Neuronal stem cell (in vitro differentiated cells): ENCODE measurements around the gene SPNS2.

Experiments
- DNase-seq: peaks from one replicate; pipeline ENCODE4 v3.0.0-alpha.2; 2013; ENCODE audit warnings: low spot score
- H2AFZ ChIP-seq: one replicate; pipeline ENCODE4 v1.6.1; 2013; ENCODE audit warnings: mild to moderate bottlenecking, low read length, inconsistent platforms
- H2AK5ac ChIP-seq: 2 replicates; pipeline ENCODE4 v1.6.1; 2013; ENCODE audit warnings: low read depth, mild to moderate bottlenecking, inconsistent platforms, low read length, moderate library complexity, mixed read lengths
- H2BK120ac ChIP-seq: 2 replicates; pipeline ENCODE4 v1.6.1; 2013; ENCODE audit warnings: low read depth, mild to moderate bottlenecking, inconsistent platforms, low read length, moderate library complexity, mixed read lengths
- H2BK12ac ChIP-seq: one replicate; pipeline ENCODE4 v1.6.1; 2013; ENCODE audit warnings: low read length, inconsistent platforms
- H2BK15ac ChIP-seq: 2 replicates; pipeline ENCODE4 v1.6.1; 2013; ENCODE audit warnings: mild to moderate bottlenecking, low read length, inconsistent platforms, mixed read lengths
- H2BK5ac ChIP-seq: one replicate; pipeline ENCODE4 v1.6.1; 2013; ENCODE audit warnings: inconsistent platforms, mild to moderate bottlenecking, low read length, moderate library complexity
- H3K14ac ChIP-seq: one replicate; pipeline ENCODE4 v1.6.1; 2013; ENCODE audit warnings: low read length, inconsistent platforms
- H3K18ac ChIP-seq: 2 replicates; pipeline ENCODE4 v1.6.1; 2013; ENCODE audit warnings: low read length, inconsistent platforms
- H3K23ac ChIP-seq: 2 replicates; pipeline ENCODE4 v1.6.1; 2013; ENCODE audit warnings: low read depth, mild to moderate bottlenecking, mixed read lengths, low read length, inconsistent platforms; ENCODE audit not compliant: poor library complexity
- H3K27ac ChIP-seq: replicated peaks from 3 replicates; pipeline ENCODE4 v1.5.1; 2013; ENCODE audit warnings: low read length, inconsistent platforms
- H3K27me3 ChIP-seq, 3 experiments: 2 replicates each; pipeline ENCODE4 v1.6.1; 2013; ENCODE audit warnings: low read length in 3 of 3, mild to moderate bottlenecking in 2 of 3, inconsistent platforms in 1 of 3, low read depth in 1 of 3, mixed read lengths in 1 of 3, moderate library complexity in 1 of 3; ENCODE audit not compliant: control insufficient read depth in 3 of 3, insufficient read depth in 3 of 3
- H3K36me3 ChIP-seq, 2 donors: replicated peaks in 1 of 2; 2 replicates each; pipeline ENCODE4 v1.6.1; 2013; ENCODE audit warnings: low read length in 2 of 2; ENCODE audit not compliant: control insufficient read depth in 2 of 2, insufficient read depth in 2 of 2
- H3K4ac ChIP-seq: 2 replicates; pipeline ENCODE4 v1.6.1; 2013; ENCODE audit warnings: inconsistent platforms, mild to moderate bottlenecking, low read length, moderate library complexity
- H3K4me1 ChIP-seq, 2 donors: 1 replicate in 1 of 2; 2 replicates in 1 of 2; pipeline ENCODE4 v1.6.1; 2013; ENCODE audit warnings: low read length in 2 of 2, low read depth in 1 of 2; ENCODE audit not compliant: control insufficient read depth in 2 of 2, insufficient read depth in 1 of 2
- H3K4me2 ChIP-seq: one replicate; pipeline ENCODE4 v1.6.1; 2013; ENCODE audit warnings: mild to moderate bottlenecking, low read length, inconsistent platforms; ENCODE audit not compliant: insufficient read depth, poor library complexity, severe bottlenecking
- H3K4me3 ChIP-seq, 2 donors: 2 replicates each; pipeline ENCODE4 v1.5.1; 2013; ENCODE audit warnings: low read length in 2 of 2, mild to moderate bottlenecking in 2 of 2, inconsistent platforms in 1 of 2, moderate library complexity in 1 of 2
- H3K79me1 ChIP-seq: one replicate; pipeline ENCODE4 v1.6.1; 2013; ENCODE audit warnings: low read depth, mild to moderate bottlenecking, inconsistent platforms, low read length, moderate library complexity
- H3K9ac ChIP-seq: one replicate; pipeline ENCODE4 v1.6.1; 2013; ENCODE audit warnings: mild to moderate bottlenecking, low read depth, low read length, inconsistent platforms; ENCODE audit not compliant: poor library complexity
- H3K9me3 ChIP-seq, 2 donors: replicated peaks in 1 of 2; 2 replicates each; pipeline versions ENCODE3 to v1.6.1; 2013; ENCODE audit warnings: low read length in 2 of 2, mild to moderate bottlenecking in 2 of 2, inconsistent platforms in 1 of 2, low read depth in 1 of 2, mixed read lengths in 1 of 2, moderate library complexity in 1 of 2; ENCODE audit not compliant: control insufficient read depth in 2 of 2, insufficient read depth in 1 of 2
- H4K8ac ChIP-seq: one replicate; pipeline ENCODE4 v1.6.1; 2013; ENCODE audit warnings: low read depth, mild to moderate bottlenecking, inconsistent platforms, low read length, moderate library complexity
- H4K91ac ChIP-seq: one replicate; pipeline ENCODE4 v1.6.1; 2013; ENCODE audit warnings: low read length, low read depth, mild to moderate bottlenecking, inconsistent platforms; ENCODE audit not compliant: poor library complexity
- WGBS, 2 donors: extraction: QIAGEN DNeasy Blood & Tissue Kit; methylation state at CpG; one replicate each; pipeline ENCODE4 v1.1.7; 2013; ENCODE audit warnings: missing lambda C conversion rate in 2 of 2, mixed read lengths in 1 of 2; ENCODE audit not compliant: insufficient read length in 2 of 2, insufficient replicate concordance in 1 of 2; ENCODE audit errors: extremely low coverage in 2 of 2; 5-methylcytosine and 5-hydroxymethylcytosine counted together

SPNS2 gene

DNA sequence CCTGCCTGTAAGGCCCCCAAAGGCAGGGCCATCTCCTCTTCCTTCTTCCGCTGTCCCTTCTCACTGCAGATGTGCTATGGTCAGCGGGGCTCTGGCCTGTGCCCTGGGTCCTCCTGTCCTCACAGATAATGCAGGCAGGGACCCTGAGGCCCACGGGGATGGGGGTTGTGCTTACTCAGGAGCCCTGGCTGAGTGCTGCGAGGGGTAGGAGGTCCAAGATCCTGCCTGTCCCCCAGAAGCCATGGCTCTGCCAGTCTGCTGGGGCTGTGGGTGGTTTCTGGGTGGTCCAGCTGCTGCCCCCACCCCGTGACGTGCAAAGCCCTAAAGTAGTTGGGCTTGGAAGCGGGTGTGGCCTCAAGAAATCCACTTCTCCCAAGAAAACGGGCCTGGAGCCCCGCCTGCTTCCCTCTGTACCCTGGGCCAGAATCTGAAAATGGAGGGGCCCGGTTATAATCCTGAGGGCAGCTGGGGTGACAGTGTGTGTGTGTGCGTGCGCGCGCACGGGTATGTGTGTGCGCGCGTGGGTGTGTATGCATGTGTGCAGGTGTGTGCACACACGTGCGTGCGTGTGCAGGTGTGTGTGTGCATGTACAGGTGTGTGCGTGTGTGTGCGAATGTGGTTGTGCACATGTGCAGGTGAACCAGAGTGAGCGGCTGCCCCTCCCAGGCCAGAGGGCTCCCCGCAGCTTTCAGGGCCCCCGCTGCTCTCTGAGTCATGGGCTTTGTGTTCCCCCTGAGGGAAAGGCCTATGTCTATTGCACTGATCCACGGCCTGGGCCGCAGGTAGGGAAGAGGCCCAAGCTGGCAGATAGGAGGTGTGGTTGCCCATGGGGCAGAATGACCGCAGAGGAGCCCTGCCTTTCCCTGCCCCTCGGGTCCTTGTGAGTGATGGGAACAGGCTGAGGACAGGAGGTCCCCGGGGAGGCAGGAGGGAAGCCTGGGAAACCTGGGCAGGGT, 13.8 kb downstream of the SPNS2 start:
- DNase-seq: no peak
- Histone ChIP-seq H3K14ac (no peak overlapping the region), H3K79me1 (no peaks in the 10 kb centered on the region), H2BK120ac (no peak overlapping the region), H2BK15ac (peak overlapping the region; percentile 69), H4K8ac (no peak overlapping the region), H3K27ac (no peak overlapping the region), H3K9ac (no peak overlapping the region), H2AFZ (no peak overlapping the region), H3K23ac (peak overlapping the region; percentile 40), H4K91ac (no peak overlapping the region), H3K4me3 (no peak overlapping the region), H2BK5ac (no peak overlapping the region), H3K18ac (peak overlapping the region; percentile 27), H3K4me2 (no peak overlapping the region), H3K9me3 (no peaks in the 10 kb centered on the region), H3K4me1 (peaks cover 15 to 17% of the 10 kb centered on the region in 2 donors), H3K36me3 (no peaks in the 10 kb centered on the region), H3K4ac (no peak overlapping the region), H3K27me3 (peaks cover 0 to 44% (median 0%) of the 10 kb centered on the region in 3 experiments), H2AK5ac (peak overlapping the region; percentile 92), H2BK12ac (peak overlapping the region; percentile 91)
- WGBS, 2 donors: no CpG with 5 or more reads among the region's 31 CpGs

DNA sequence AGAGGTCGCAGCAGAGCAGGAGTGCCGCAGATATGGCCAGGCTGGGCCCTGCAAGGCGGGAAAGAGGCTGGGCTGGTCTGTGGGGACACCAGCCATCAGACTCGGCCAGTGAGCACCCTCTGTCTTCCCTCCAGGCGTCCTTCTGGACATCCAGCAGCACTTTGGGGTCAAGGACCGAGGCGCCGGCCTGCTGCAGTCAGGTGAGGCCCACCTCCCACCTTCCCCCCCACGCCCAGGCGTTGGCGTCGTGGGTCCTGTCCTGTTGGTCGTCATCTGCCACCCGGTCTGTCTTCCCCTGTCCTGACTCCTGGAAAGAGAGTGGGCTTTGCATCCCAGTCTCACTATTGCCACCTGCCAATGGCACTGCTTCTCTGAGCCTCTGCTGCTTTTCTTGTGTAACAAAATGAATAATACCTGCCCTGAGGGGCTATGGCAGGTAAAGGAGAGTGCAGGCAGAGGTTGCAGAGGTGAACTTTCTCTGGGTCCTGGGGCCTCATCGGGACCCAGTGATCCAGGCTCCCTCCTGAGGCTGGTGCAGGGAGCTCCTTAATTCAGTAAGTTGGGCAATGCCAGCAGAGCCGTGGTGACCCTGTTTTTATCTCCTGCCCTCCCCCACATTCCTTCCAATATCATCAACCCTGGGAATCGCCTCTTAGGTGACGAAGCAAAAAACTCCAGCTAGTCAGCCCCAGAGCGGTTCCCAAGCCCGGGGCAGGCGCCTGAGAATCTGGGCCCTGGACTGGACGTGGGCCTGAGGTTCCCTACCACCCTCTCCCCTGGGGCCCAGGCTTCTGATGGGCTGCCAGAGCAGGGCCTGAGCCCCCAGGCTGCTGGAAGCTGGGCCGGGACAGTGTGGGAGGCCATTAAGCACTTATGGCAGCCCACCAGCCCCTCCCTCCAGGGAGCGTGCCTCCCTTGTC, 14.7 kb downstream of the SPNS2 start:
- Histone ChIP-seq H3K14ac (no peak overlapping the region), H3K23ac (no peak overlapping the region), H3K4me1 (peaks cover 15 to 17% of the 10 kb centered on the region in 2 donors), H3K36me3 (no peaks in the 10 kb centered on the region), H3K9ac (no peak overlapping the region), H3K4me3 (no peak overlapping the region), H3K18ac (peak overlapping the region; percentile 92), H4K91ac (peak overlapping the region; percentile 77), H3K4ac (peak overlapping the region; percentile 4), H3K27ac (no peak overlapping the region), H2BK15ac (peak overlapping the region; percentile 69), H2AK5ac (peak overlapping the region; percentile 98), H3K4me2 (no peak overlapping the region), H3K27me3 (peaks cover 0 to 36% (median 0%) of the 10 kb centered on the region in 3 experiments), H2BK12ac (peak overlapping the region; percentile 46), H2BK5ac (peak overlapping the region; percentile 93), H3K79me1 (no peaks in the 10 kb centered on the region), H2BK120ac (no peak overlapping the region), H2AFZ (no peak overlapping the region), H3K9me3 (no peaks in the 10 kb centered on the region), H4K8ac (no peak overlapping the region)
- no CpG with 5 or more reads among the region's 24 CpGs for WGBS, 2 donors
- DNase-seq: no peak

DNA sequence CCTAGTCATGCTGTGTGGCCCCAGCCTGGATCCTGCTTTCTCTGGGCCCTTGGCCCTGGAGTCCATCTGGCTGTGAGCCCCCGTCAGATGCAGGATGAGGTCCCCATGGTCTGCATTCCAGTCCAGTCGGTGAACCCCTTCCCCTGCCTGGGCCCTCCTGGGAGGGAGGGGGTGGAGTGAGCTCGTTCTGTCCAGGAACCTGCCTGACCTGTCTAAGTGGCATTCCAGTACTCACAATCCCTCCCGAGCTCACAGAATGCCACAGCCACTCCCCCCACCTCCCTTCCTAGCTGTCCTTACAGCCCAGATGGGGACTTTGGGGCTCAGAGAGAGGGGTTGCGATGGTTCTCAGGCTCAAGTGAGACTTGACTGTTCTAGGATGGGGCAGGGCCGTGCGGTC, 15.5 kb downstream of the SPNS2 start:
- H3K14ac ChIP-seq: peak overlapping the region; percentile 78
- no peak overlapping the region for H3K4me3 ChIP-seq
- H3K27me3 ChIP-seq: peaks cover 0 to 32% (median 0%) of the 10 kb centered on the region in 3 experiments
- H4K8ac ChIP-seq: peak overlapping the region; percentile 52
- H3K27ac ChIP-seq: no peak overlapping the region
- H4K91ac ChIP-seq: no peak overlapping the region
- peak overlapping the region; percentile 82 for H2BK12ac ChIP-seq
- H2BK5ac ChIP-seq: peak overlapping the region; percentile 93
- H3K79me1 ChIP-seq: no peaks in the 10 kb centered on the region
- H2AK5ac ChIP-seq: peak overlapping the region; percentile 98
- peak overlapping the region; percentile 92 for H3K18ac ChIP-seq
- no peaks in the 10 kb centered on the region for H3K9me3 ChIP-seq
- no peak overlapping the region for H2BK15ac ChIP-seq
- no CpG with 5 or more reads among the region's 7 CpGs for WGBS, 2 donors
- peak overlapping the region; percentile 88 for H2AFZ ChIP-seq
- peaks cover 15 to 19% of the 10 kb centered on the region in 2 donors for H3K4me1 ChIP-seq
- peak overlapping the region; percentile 4 for H3K4ac ChIP-seq
- no peak overlapping the region for H3K9ac ChIP-seq
- no peak for DNase-seq
- H3K4me2 ChIP-seq: no peak overlapping the region
- H3K36me3 ChIP-seq: no peaks in the 10 kb centered on the region
- H2BK120ac ChIP-seq: no peak overlapping the region
- H3K23ac ChIP-seq: peak overlapping the region; percentile 16
